HepG2 (cell line): ENCODE data around the gene RNF14. TPM values are rescaled to one million over a fixed set of nuclear protein-coding genes. Genes with fewer than 3 reads are reported as not detected.
A peak's percentile ranks its signal among the peaks of the same experiment; 100 is the strongest.

Experiments used
- ATAC-seq: fragments of 200-7000 bp; cut with Tn5 transposase; 3 replicates; pipeline ENCODE4 v1.9.1; 2020; ENCODE audit warnings: mild to moderate bottlenecking, moderate library complexity
- BruUV-seq: library from RNA; stranded (reverse); fragments of 400-500 nt; replicated peaks from 2 replicates; lab custom pipeline; 2021; lab: Mats Ljungman, UMichigan
- CTCF ChIA-PET: fragments of 300-600 bp; formaldehyde crosslinking; extraction: SDS; loops from one replicate; lab custom pipeline; 2021; ENCODE audit warnings: low total read pairs, inconsistent platforms, low intra/inter-chr PET ratio; lab: Yijun Ruan, JAX
- POLR2A ChIA-PET: fragments of 350-600 bp; sonication (Branson Sonifier 250); formaldehyde crosslinking; loops from one replicate; lab custom pipeline; 2020; ENCODE audit warnings: antibody characterized with exemption, inconsistent platforms; lab: Yijun Ruan, JAX
- DNase-seq: peaks from one replicate; pipeline ENCODE4 v3.0.0-alpha.2; 2015; ENCODE audit warnings: low spot score
- FAIRE-seq: peaks from 3 replicates; lab custom pipeline; 2011; peaks lifted over from hg19 to GRCh38; lab: Jason Lieb, UNC
- H2AFZ ChIP-seq: one replicate; pipeline ENCODE4 v1.6.1; 2011; ENCODE audit warnings: low read length, inconsistent platforms
- H3K27ac ChIP-seq: fragments of 300-600 bp; 3 replicates; pipeline ENCODE4 v1.8.0; 2011; ENCODE audit warnings: mixed run types, mild to moderate bottlenecking, mixed read lengths, low read length, inconsistent platforms; ENCODE audit not compliant: insufficient read depth; ENCODE audit errors: extremely low read length
- H3K27me3 ChIP-seq, 2 experiments: fragments of 200-600 bp in 1 of 2; 2 replicates in 1 of 2; 3 replicates in 1 of 2; pipeline versions ENCODE4 v1.6.0 to v1.8.0; 2011; ENCODE audit warnings: low read length in 2 of 2, mild to moderate bottlenecking in 2 of 2, moderate library complexity in 2 of 2, inconsistent platforms in 1 of 2; ENCODE audit not compliant: insufficient read depth in 2 of 2, control insufficient read depth in 1 of 2
- H3K36me3 ChIP-seq, 2 experiments: fragments of 200-600 bp in 1 of 2; replicated peaks in 1 of 2; 2 replicates in 1 of 2; 3 replicates in 1 of 2; pipeline versions ENCODE4 v1.5.1 to v1.8.0; 2011; ENCODE audit warnings: low read length in 2 of 2, inconsistent platforms in 1 of 2; ENCODE audit not compliant: insufficient read depth in 2 of 2, control insufficient read depth in 1 of 2
- H3K4me1 ChIP-seq: 2 replicates; pipeline ENCODE4 v1.5.1; 2012; ENCODE audit warnings: low read length, inconsistent platforms; ENCODE audit not compliant: insufficient read depth
- H3K4me2 ChIP-seq: 2 replicates; pipeline ENCODE4 v1.6.0; 2011; ENCODE audit warnings: low read depth, low read length, inconsistent platforms
- H3K4me3 ChIP-seq, 3 experiments: fragments of 200-600 bp in 1 of 3; sonication (generic), shearing (Covaris generic) in 1 of 3; replicated peaks in 1 of 3; 2 replicates each; pipeline ENCODE4 v1.5.1; 2011 to 2016; ENCODE audit warnings: low read length in 3 of 3, inconsistent platforms in 2 of 3, low read depth in 2 of 3, mild to moderate bottlenecking in 2 of 3, control low read depth in 1 of 3, mixed read lengths in 1 of 3; ENCODE audit not compliant: insufficient read depth in 1 of 3
- H3K79me2 ChIP-seq: one replicate; pipeline ENCODE4 v1.6.1; 2011; ENCODE audit warnings: low read length, inconsistent platforms; ENCODE audit not compliant: insufficient read depth
- H3K9ac ChIP-seq: 2 replicates; pipeline ENCODE4 v1.6.0; 2011; ENCODE audit warnings: mild to moderate bottlenecking, low read depth, low read length, inconsistent platforms; ENCODE audit not compliant: insufficient read depth
- H3K9me3 ChIP-seq: 2 replicates; pipeline ENCODE4 v1.5.1; 2012; ENCODE audit warnings: mild to moderate bottlenecking, low read length
- H4K20me1 ChIP-seq: 2 replicates; pipeline ENCODE4 v1.6.0; 2011; ENCODE audit warnings: inconsistent platforms, mild to moderate bottlenecking, low read length, moderate library complexity; ENCODE audit not compliant: insufficient read depth
- AGO1 ChIP-seq: fragments of 200-400 bp; formaldehyde crosslinking; IDR thresholded peaks from 2 replicates; pipeline ENCODE4 v1.6.1; 2017; ENCODE audit warnings: mild to moderate bottlenecking, low read depth, low read length, moderate library complexity; ENCODE audit not compliant: poor library complexity, severe bottlenecking
- AGO2 ChIP-seq: fragments of 200-400 bp; formaldehyde crosslinking; optimal IDR thresholded peaks from 2 replicates; pipeline ENCODE3; 2017; ENCODE audit warnings: mild to moderate bottlenecking, low read depth, low read length, moderate library complexity
- EHMT2 ChIP-seq: fragments of 200-600 bp; sonication (generic); IDR thresholded peaks from 2 replicates; pipeline ENCODE4 v1.7.0; 2017; ENCODE audit warnings: antibody characterized with exemption, low read depth, low read length, borderline replicate concordance
- FOXK2 ChIP-seq: fragments of 450-650 bp; IDR thresholded peaks from 2 replicates; pipeline ENCODE4 v1.6.1; 2016
- GATAD1 ChIP-seq: IDR thresholded peaks from 2 replicates; pipeline ENCODE4 v1.6.1; 2016; ENCODE audit warnings: missing genetic modification reagents, missing compliant biosample characterization
- GPBP1L1 ChIP-seq: sonication (generic); formaldehyde crosslinking; IDR thresholded peaks from 2 replicates; pipeline ENCODE4 v1.5.0; 2020; ENCODE audit warnings: mild to moderate bottlenecking, missing genetic modification reagents
- KDM2A ChIP-seq: sonication (generic); formaldehyde crosslinking; IDR thresholded peaks from 2 replicates; pipeline ENCODE4 v1.4.0; 2020; ENCODE audit warnings: low read depth, missing genetic modification reagents, borderline replicate concordance
- KLF11 ChIP-seq: IDR thresholded peaks from 2 replicates; pipeline ENCODE4 v1.6.1; 2016; ENCODE audit warnings: missing compliant biosample characterization
- MED13 ChIP-seq: sonication (generic); formaldehyde crosslinking; IDR thresholded peaks from 2 replicates; pipeline ENCODE4 v1.5.0; 2020; ENCODE audit warnings: missing genetic modification reagents
- MYC ChIP-seq: sonication (generic); formaldehyde crosslinking; IDR thresholded peaks from 2 replicates; pipeline ENCODE4 v1.9.0; 2021; ENCODE audit warnings: missing genetic modification reagents, borderline replicate concordance
- NFIC ChIP-seq: IDR thresholded peaks from 2 replicates; pipeline ENCODE4 v1.6.1; 2012; ENCODE audit warnings: mild to moderate bottlenecking, low read length, inconsistent platforms
- PHF8 ChIP-seq: sonication (generic); formaldehyde crosslinking; IDR thresholded peaks from 2 replicates; pipeline ENCODE4 v1.5.0; 2020; ENCODE audit warnings: missing genetic modification reagents
- RBM22 ChIP-seq: fragments of 200-400 bp; formaldehyde crosslinking; optimal IDR thresholded peaks from 2 replicates; pipeline ENCODE3; 2017; ENCODE audit warnings: mild to moderate bottlenecking, low read length, moderate library complexity
- ZMYM3 ChIP-seq: sonication (generic); formaldehyde crosslinking; IDR thresholded peaks from 2 replicates; pipeline ENCODE4 v1.5.1; 2020; ENCODE audit warnings: mild to moderate bottlenecking, missing genetic modification reagents
- ZNF557 ChIP-seq: sonication (generic); formaldehyde crosslinking; IDR thresholded peaks from 2 replicates; pipeline ENCODE4 v1.4.0; 2020; ENCODE audit warnings: missing genetic modification reagents
- ZNF570 ChIP-seq: sonication (generic); formaldehyde crosslinking; IDR thresholded peaks from 2 replicates; pipeline ENCODE4 v1.4.0; 2020; ENCODE audit warnings: mild to moderate bottlenecking, missing genetic modification reagents, borderline replicate concordance
- ZNF644 ChIP-seq: IDR thresholded peaks from 2 replicates; pipeline ENCODE4 v1.6.1; 2016; ENCODE audit warnings: low read depth
- ZNF670 ChIP-seq: sonication (generic); formaldehyde crosslinking; IDR thresholded peaks from 2 replicates; pipeline ENCODE4 v1.8.0; 2022; ENCODE audit warnings: mild to moderate bottlenecking, missing genetic modification reagents, borderline replicate concordance
- ZNF7 ChIP-seq: IDR thresholded peaks from 2 replicates; pipeline ENCODE4 v1.6.1; 2016; ENCODE audit warnings: missing biosample characterization, missing genetic modification reagents
- WGBS: methylation state at CpG from one replicate; pipeline ENCODE4 v1.1.6; 2017; ENCODE audit warnings: low lambda C conversion rate; 5-methylcytosine and 5-hydroxymethylcytosine counted together
- in situ Hi-C: cut with HindIII; loops from 2 replicates; pipeline ENCODE4 v1.10.0; 2017; ENCODE audit warnings: low pct_unique_long_range_greater_than_20kb; ENCODE audit not compliant: extremely low pct_ligation_motif_present
- intact Hi-C: fragments of 100-400 bp; cut with micrococcal nuclease; formaldehyde crosslinking; loops from one replicate; pipeline ENCODE4 v1.10.0; 2022; ENCODE audit not compliant: unreplicated experiment
- polyA plus RNA-seq, 8 experiments: library from polyadenylated mRNA; depleted of rRNA in 3 of 8; stranded (reverse) in 7 of 8; unstranded in 1 of 8; fragments of >200 nt; fragmentation: Illumina TruSeq in 4 of 8; extraction: Trizol in 4 of 8; gene quantifications; 2 replicates each; pipeline versions ENCODE4 v1.2.1 to v1.2.3, GENCODE V29; 2011 to 2016; ENCODE audit warnings: low read depth in 4 of 8, missing spikeins in 1 of 8, mixed read lengths in 1 of 8; ENCODE audit not compliant: insufficient read depth in 1 of 8
- total RNA-seq, 5 experiments: library from RNA; depleted of rRNA; stranded (reverse); fragments of >200 nt; fragmentation: Illumina TruSeq; extraction: Trizol; gene quantifications; 2 replicates each; pipeline ENCODE4 v1.2.3, GENCODE V29; 2016; ENCODE audit warnings: low read depth in 1 of 5

Gene RNF14
- total and polyA plus RNA-seq, 2 of the 13 experiments (the other 11 are each of a cell fraction or from before 2014, with no cell fraction given): 11.3 to 28.1 TPM

GRCh38 chr5:141944076-141944475 is 24.8 kb upstream of the RNF14 start:
- no peak overlapping the region for H3K4me2 ChIP-seq
- 82% methylated on average over 8 of the region's 9 CpGs for WGBS
- BruUV-seq: no TSS peak
- no peaks in the 10 kb centered on the region for H3K9me3 ChIP-seq
- H2AFZ ChIP-seq: no peak overlapping the region
- FAIRE-seq (no peak), ATAC-seq (no peak), DNase-seq (no peak)
- H3K36me3 ChIP-seq: peaks cover 3 to 9% of the 10 kb centered on the region in 2 experiments; a peak in 3 of 5 replicates
- no peaks in the 10 kb centered on the region for H4K20me1 ChIP-seq
- POLR2A ChIA-PET: no interaction called here
- H3K4me3 ChIP-seq: no peak overlapping the region
- no peak for TF ChIP-seq GATAD1 (CRISPR knock-in tag)
- peak; percentile 16 for TF ChIP-seq RBM22
- no peak for TF ChIP-seq ZNF570 (CRISPR knock-in tag)
- TF ChIP-seq, all 625 proteins: peak for 1
- Histone ChIP-seq H3K79me2 (no peaks in the 10 kb centered on the region), H3K27ac (no peak overlapping the region), H3K4me1 (peaks cover 18% of the 10 kb centered on the region), H3K27me3 (no peaks in the 10 kb centered on the region), H3K9ac (no peak overlapping the region)
- intact Hi-C loops: no loop called here
- CTCF ChIA-PET: no interaction called here
- in situ Hi-C loops: no loop called here

- no peak overlapping the region for H2AFZ ChIP-seq
These were observed 23.3 kb upstream of the RNF14 start for GRCh38 chr5:141945511-141946051.

More at GRCh38 chr5:141945511-141946051, 23.3 kb upstream of the RNF14 start:
- intact Hi-C loops: no loop called here
- FAIRE-seq (no peak), ATAC-seq (peak; percentile 10; the same call in 2 of the 3 replicates), DNase-seq (no peak)
- Histone ChIP-seq H3K27ac (no peak overlapping the region), H3K9me3 (no peaks in the 10 kb centered on the region), H3K4me2 (no peak overlapping the region), H4K20me1 (no peaks in the 10 kb centered on the region), H3K36me3 (no peaks in the 10 kb centered on the region), H3K27me3 (no peaks in the 10 kb centered on the region), H3K4me1 (peaks cover 18% of the 10 kb centered on the region), H3K79me2 (no peaks in the 10 kb centered on the region), H3K9ac (no peak overlapping the region), H3K4me3 (no peak overlapping the region)
- in situ Hi-C loops: no loop called here
- TF ChIP-seq AGO2 (peak; percentile 85), ZNF644 (no peak), FOXK2 (no peak), PHF8 (CRISPR knock-in tag) (no peak), MYC (CRISPR knock-in tag) (no peak), ZNF670 (CRISPR knock-in tag) (no peak), ZNF557 (CRISPR knock-in tag) (no peak), ZMYM3 (CRISPR knock-in tag) (no peak), KDM2A (peak; percentile 33; the same call in 1 of the 2 replicates), NFIC (no peak), MED13 (CRISPR knock-in tag) (no peak), AGO1 (peak; percentile 35), ZNF7 (CRISPR knock-in tag) (no peak), GPBP1L1 (CRISPR knock-in tag) (no peak), KLF11 (CRISPR knock-in tag) (no peak), EHMT2 (no peak)
- ChIA-PET POLR2A (no interaction called here), CTCF (no interaction called here)
- WGBS: 81% methylated on average over 23 of the region's 25 CpGs
- no TSS peak for BruUV-seq
